ENCODE data around the gene SP2. TPM values are rescaled to one million over a fixed set of nuclear protein-coding genes. Genes with fewer than 3 reads are reported as not detected.

The SP2 gene
- total and polyA plus RNA-seq, 2 of the 13 experiments (the other 11 are each of a cell fraction or from before 2014, with no cell fraction given): 1.4 to 4.8 TPM

DNA sequence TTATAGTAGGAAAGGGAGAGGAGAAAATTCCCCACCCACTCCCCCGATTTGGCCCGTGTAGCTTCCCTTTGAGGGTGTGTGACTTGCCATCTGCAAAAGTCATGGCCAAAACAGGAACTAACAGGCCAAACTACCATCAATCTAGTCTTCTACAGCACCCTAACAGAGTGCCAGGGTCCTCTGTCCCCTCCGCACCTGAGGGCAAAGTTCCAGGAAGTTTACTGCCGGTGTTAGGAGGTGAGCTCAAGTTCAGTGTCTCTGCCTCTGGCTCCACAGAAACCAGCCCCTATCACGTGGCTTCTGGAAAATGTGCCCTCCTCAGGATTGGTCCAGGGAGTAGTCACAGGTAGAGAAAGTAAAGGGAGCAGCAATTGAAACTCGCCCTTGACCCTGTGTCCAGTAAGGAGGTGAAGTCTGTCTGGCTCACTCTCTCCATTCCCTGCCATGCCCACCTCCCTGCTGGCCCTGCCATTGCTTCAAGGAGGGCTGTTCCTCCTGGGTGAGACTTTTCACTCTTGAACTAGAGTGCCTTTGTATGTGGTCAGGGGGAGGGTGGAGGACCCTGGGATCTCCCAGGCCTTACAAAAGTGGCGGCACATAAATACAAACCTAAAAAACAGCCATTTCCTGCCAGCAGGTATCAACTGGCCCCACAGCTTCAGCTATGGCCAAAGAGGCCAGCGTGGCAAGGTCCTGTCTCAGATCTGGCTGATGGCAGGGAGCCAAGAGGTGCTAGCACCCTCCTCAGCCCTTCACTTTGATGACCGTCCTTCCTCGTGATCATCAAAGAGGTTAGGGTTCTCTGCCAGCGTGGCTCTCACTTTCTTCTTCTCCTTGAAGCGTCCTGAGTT is 56.4 kb downstream of the SP2 start (continued):
- TF ChIP-seq SSRP1 (CRISPR knock-in tag; IDR thresholded peaks at IDR 0.05): no peak
- 0 out of 2 replicates have a peak, but pooled peaks have one; percentile 16 for TF ChIP-seq SNAPC2 (CRISPR knock-in tag; IDR thresholded peaks at IDR 0.05)
- TF ChIP-seq KDM2A (CRISPR knock-in tag; IDR thresholded peaks at IDR 0.05; ENCODE audit: borderline replicate concordance, low read depth): peak; percentile 43; the same call in 1 of the 2 replicates
- 0 out of 2 replicates have a peak, but pooled peaks have one; percentile 47 for TF ChIP-seq TRAFD1 (CRISPR knock-in tag; IDR thresholded peaks at IDR 0.05; ENCODE audit: borderline replicate concordance)
- no peak for TF ChIP-seq ZNF724P (CRISPR knock-in tag; IDR thresholded peaks at IDR 0.05; ENCODE audit: borderline replicate concordance)
- TF ChIP-seq, protein P1, sequence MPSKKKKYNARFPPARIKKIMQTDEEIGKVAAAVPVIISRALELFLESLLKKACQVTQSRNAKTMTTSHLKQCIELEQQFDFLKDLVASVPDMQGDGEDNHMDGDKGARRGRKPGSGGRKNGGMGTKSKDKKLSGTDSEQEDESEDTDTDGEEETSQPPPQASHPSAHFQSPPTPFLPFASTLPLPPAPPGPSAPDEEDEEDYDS (CRISPR knock-in tag; IDR thresholded peaks at IDR 0.05): 0 out of 2 replicates have a peak, but pooled peaks have one; percentile 22
- TF ChIP-seq, protein P2, sequence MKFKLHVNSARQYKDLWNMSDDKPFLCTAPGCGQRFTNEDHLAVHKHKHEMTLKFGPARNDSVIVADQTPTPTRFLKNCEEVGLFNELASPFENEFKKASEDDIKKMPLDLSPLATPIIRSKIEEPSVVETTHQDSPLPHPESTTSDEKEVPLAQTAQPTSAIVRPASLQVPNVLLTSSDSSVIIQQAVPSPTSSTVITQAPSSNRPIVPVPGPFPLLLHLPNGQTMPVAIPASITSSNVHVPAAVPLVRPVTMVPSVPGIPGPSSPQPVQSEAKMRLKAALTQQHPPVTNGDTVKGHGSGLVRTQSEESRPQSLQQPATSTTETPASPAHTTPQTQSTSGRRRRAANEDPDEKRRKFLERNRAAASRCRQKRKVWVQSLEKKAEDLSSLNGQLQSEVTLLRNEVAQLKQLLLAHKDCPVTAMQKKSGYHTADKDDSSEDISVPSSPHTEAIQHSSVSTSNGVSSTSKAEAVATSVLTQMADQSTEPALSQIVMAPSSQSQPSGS (CRISPR knock-in tag; IDR thresholded peaks at IDR 0.05): peak; percentile 52; the same call in 1 of the 2 replicates
- TF ChIP-seq, protein P3, sequence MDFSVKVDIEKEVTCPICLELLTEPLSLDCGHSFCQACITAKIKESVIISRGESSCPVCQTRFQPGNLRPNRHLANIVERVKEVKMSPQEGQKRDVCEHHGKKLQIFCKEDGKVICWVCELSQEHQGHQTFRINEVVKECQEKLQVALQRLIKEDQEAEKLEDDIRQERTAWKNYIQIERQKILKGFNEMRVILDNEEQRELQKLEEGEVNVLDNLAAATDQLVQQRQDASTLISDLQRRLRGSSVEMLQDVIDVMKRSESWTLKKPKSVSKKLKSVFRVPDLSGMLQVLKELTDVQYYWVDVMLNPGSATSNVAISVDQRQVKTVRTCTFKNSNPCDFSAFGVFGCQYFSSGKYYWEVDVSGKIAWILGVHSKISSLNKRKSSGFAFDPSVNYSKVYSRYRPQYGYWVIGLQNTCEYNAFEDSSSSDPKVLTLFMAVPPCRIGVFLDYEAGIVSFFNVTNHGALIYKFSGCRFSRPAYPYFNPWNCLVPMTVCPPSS (IDR thresholded peaks at IDR 0.05): no peak
- TF ChIP-seq ZMYM2 (CRISPR knock-in tag; IDR thresholded peaks at IDR 0.05): peak; percentile 88
- TF ChIP-seq NR2F1 (CRISPR knock-in tag; IDR thresholded peaks at IDR 0.05): peak in 1 of 2 experiments; percentile 54; a peak in 2 of 4 replicates
- TF ChIP-seq ATRX (CRISPR knock-in tag; IDR thresholded peaks at IDR 0.05; ENCODE audit: borderline replicate concordance): no peak
- peak; percentile 45; the same call in 1 of the 2 replicates for TF ChIP-seq ZNF274 (CRISPR knock-in tag; IDR thresholded peaks at IDR 0.05)
- no peak for TF ChIP-seq ZNF552 (CRISPR knock-in tag; IDR thresholded peaks at IDR 0.05; ENCODE audit: borderline replicate concordance)
- no peak for TF ChIP-seq U2AF1 (optimal IDR thresholded peaks at IDR 0.05; ENCODE audit: low read depth, low read length)
- TF ChIP-seq ARNTL (CRISPR knock-in tag; IDR thresholded peaks at IDR 0.05): peak; percentile 95
- 0 out of 2 replicates have a peak, but pooled peaks have one; percentile 58 for TF ChIP-seq ZBTB3 (CRISPR knock-in tag; IDR thresholded peaks at IDR 0.05; ENCODE audit: borderline replicate concordance, low read depth)
- TF ChIP-seq, protein P4, sequence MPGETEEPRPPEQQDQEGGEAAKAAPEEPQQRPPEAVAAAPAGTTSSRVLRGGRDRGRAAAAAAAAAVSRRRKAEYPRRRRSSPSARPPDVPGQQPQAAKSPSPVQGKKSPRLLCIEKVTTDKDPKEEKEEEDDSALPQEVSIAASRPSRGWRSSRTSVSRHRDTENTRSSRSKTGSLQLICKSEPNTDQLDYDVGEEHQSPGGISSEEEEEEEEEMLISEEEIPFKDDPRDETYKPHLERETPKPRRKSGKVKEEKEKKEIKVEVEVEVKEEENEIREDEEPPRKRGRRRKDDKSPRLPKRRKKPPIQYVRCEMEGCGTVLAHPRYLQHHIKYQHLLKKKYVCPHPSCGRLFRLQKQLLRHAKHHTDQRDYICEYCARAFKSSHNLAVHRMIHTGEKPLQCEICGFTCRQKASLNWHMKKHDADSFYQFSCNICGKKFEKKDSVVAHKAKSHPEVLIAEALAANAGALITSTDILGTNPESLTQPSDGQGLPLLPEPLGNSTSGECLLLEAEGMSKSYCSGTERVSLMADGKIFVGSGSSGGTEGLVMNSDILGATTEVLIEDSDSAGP (CRISPR knock-in tag; IDR thresholded peaks at IDR 0.05; ENCODE audit: borderline replicate concordance): peak; percentile 28; the same call in 1 of the 2 replicates
- no peak for TF ChIP-seq NBN (conservative IDR thresholded peaks at IDR 0.05)
- peak; percentile 23; the same call in 1 of the 2 replicates for TF ChIP-seq GATAD2A (CRISPR knock-in tag; IDR thresholded peaks at IDR 0.05)

Data from HepG2 (cell line).